OCI-M1 (cell line): Measurements from ENCODE around the gene ATP2B1.
A peak's percentile ranks its signal among the peaks of the same experiment; 100 is the strongest.

Experiments
- DNase-seq: peaks from one replicate; lab custom pipeline; 2025; lab: John Stamatoyannopoulos, UW

Gene ATP2B1

GRCh38 chr12:89692439-89692838, 16.2 kb downstream of the ATP2B1 start:
- DNase-seq: no peak

GRCh38 chr12:89691659-89692058, 17.0 kb downstream of the ATP2B1 start:
- no peak for DNase-seq

GRCh38 chr12:89690925-89691324, 17.7 kb downstream of the ATP2B1 start:
- no peak for DNase-seq

- no peak for DNase-seq
Observed at GRCh38 chr12:89689306-89689705, 19.3 kb downstream of the ATP2B1 start.

GRCh38 chr12:89686311-89686710, 22.3 kb downstream of the ATP2B1 start:
- no peak for DNase-seq

- DNase-seq: no peak
Observed at GRCh38 chr12:89685363-89685972, 23.2 kb downstream of the ATP2B1 start.

GRCh38 chr12:89684136-89684535, 24.5 kb downstream of the ATP2B1 start:
- DNase-seq: no peak

- DNase-seq: no peak
Observed at GRCh38 chr12:89682284-89682683, 26.4 kb downstream of the ATP2B1 start.

GRCh38 chr12:89680409-89680808, 28.2 kb downstream of the ATP2B1 start:
- no peak for DNase-seq

- peak; percentile 50 for DNase-seq
Observed at GRCh38 chr12:89679631-89680030, 29.0 kb downstream of the ATP2B1 start.

- peak; percentile 14 for DNase-seq
Observed at GRCh38 chr12:89678225-89678624, 30.4 kb downstream of the ATP2B1 start.

- no peak for DNase-seq
Observed at GRCh38 chr12:89676930-89677329, 31.7 kb downstream of the ATP2B1 start.

GRCh38 chr12:89674326-89674942, 34.2 kb downstream of the ATP2B1 start:
- peak; percentile 28 for DNase-seq

GRCh38 chr12:89673603-89674002, 35.0 kb downstream of the ATP2B1 start:
- no peak for DNase-seq

GRCh38 chr12:89672589-89672979, 36.1 kb downstream of the ATP2B1 start:
- no peak for DNase-seq

- DNase-seq: no peak
Observed at GRCh38 chr12:89671469-89671868, 37.2 kb downstream of the ATP2B1 start.

- no peak for DNase-seq
Observed at GRCh38 chr12:89669197-89669596, 39.4 kb downstream of the ATP2B1 start.

GRCh38 chr12:89665556-89665955, 43.1 kb downstream of the ATP2B1 start:
- DNase-seq: peak; percentile 14

GRCh38 chr12:89664441-89664840, 44.2 kb downstream of the ATP2B1 start:
- peak; percentile 53 for DNase-seq

GRCh38 chr12:89663577-89664357, 44.9 kb downstream of the ATP2B1 start:
- peak; percentile 89 for DNase-seq

GRCh38 chr12:89662623-89663022, 46.0 kb downstream of the ATP2B1 start:
- DNase-seq: no peak

GRCh38 chr12:89661706-89662330, 46.8 kb downstream of the ATP2B1 start:
- no peak for DNase-seq

- no peak for DNase-seq
Observed at GRCh38 chr12:89657739-89658138, 50.9 kb downstream of the ATP2B1 start.
